Adrenal gland (tissue), 5 donors: ENCODE data around the gene ZNF823.

Source experiments
- POLR2A ChIP-seq, 2 donors: fragments of 450-650 bp; IDR thresholded peaks; one replicate each; pipeline ENCODE4 v1.6.1; 2017; ENCODE audit warnings: antibody characterized with exemption in 2 of 2, mild to moderate bottlenecking in 2 of 2, moderate library complexity in 1 of 2
- TF ChIP-seq, protein P1 (sequence below), 6 experiments: fragments of 450-650 bp in 4 of 6; fragments of 200-600 bp in 2 of 6; sonication (generic) in 1 of 6; IDR thresholded peaks; 1 replicate in 5 of 6; 2 replicates in 1 of 6; pipeline versions ENCODE4 v1.5.1 to v1.8.0; 2016 to 2021; ENCODE audit warnings: antibody characterized with exemption in 6 of 6, mild to moderate bottlenecking in 2 of 6, moderate library complexity in 1 of 6
- donor health status: DM: no; HTN: no; CAD: no.

- TF ChIP-seq POLR2A (IDR thresholded peaks at IDR 0.05) = no peak
- TF ChIP-seq, protein P1, sequence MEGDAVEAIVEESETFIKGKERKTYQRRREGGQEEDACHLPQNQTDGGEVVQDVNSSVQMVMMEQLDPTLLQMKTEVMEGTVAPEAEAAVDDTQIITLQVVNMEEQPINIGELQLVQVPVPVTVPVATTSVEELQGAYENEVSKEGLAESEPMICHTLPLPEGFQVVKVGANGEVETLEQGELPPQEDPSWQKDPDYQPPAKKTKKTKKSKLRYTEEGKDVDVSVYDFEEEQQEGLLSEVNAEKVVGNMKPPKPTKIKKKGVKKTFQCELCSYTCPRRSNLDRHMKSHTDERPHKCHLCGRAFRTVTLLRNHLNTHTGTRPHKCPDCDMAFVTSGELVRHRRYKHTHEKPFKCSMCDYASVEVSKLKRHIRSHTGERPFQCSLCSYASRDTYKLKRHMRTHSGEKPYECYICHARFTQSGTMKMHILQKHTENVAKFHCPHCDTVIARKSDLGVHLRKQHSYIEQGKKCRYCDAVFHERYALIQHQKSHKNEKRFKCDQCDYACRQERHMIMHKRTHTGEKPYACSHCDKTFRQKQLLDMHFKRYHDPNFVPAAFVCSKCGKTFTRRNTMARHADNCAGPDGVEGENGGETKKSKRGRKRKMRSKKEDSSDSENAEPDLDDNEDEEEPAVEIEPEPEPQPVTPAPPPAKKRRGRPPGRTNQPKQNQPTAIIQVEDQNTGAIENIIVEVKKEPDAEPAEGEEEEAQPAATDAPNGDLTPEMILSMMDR (IDR thresholded peaks at IDR 0.05) = no peak
Measured at GRCh38 chr19:11784356-11784755, 45.6 kb upstream of the ZNF823 start.
